ENCODE data around the gene TNRC6C. TPM values are rescaled to one million over a fixed set of nuclear protein-coding genes. Genes with fewer than 3 reads are reported as not detected.

Gene TNRC6C
- polyA plus RNA-seq, 1 donor (not counting 4 experiments of a cell fraction or from before 2014, with no cell fraction given) = 0.34 TPM

- Histone ChIP-seq H3K9me3 (ENCODE audit: control insufficient read depth, low read depth, low read length) (no peaks in the 10 kb centered on the region), H3K27ac (ENCODE audit: control insufficient read depth, insufficient read depth, low read length) (no peak overlapping the region), H3K4me2 (ENCODE audit: control insufficient read depth, extremely low read depth, insufficient read depth, low read depth, low read length) (no peak overlapping the region), H3K4me1 (ENCODE audit: control insufficient read depth, extremely low read depth, insufficient read depth, low read length) (no peaks in the 10 kb centered on the region), H3K79me2 (ENCODE audit: control insufficient read depth, insufficient read depth, low read length) (no peaks in the 10 kb centered on the region), H3K9me1 (ENCODE audit: control insufficient read depth, extremely low read depth, insufficient read depth, low read length) (no peaks in the 10 kb centered on the region), H3K4me3 (ENCODE audit: control insufficient read depth in 2 of 3, extremely low read depth in 1 of 3, insufficient read depth in 2 of 3, low read depth in 1 of 3, low read length in 3 of 3) (no peak overlapping the region), H4K20me1 (ENCODE audit: control insufficient read depth, extremely low read depth, insufficient read depth, low read length) (no peaks in the 10 kb centered on the region), H3K27me3 (ENCODE audit: control insufficient read depth, extremely low read depth, insufficient read depth, low read length) (no peaks in the 10 kb centered on the region), H3K9ac (ENCODE audit: control insufficient read depth, extremely low read depth, insufficient read depth, low read length) (no peak overlapping the region), H3K36me3 (ENCODE audit: control insufficient read depth in 2 of 2, extremely low read depth in 1 of 2, insufficient read depth in 2 of 2, low read length in 2 of 2) (no peaks in the 10 kb centered on the region), H2AFZ (ENCODE audit: control insufficient read depth, low read length) (no peak overlapping the region)
- FAIRE-seq = no peak
- TF ChIP-seq EZH2 (IDR thresholded peaks at IDR 0.05; ENCODE audit: low read length) (no peak), CTCF (optimal IDR thresholded peaks at IDR 0.05 in 1 of 3, IDR thresholded peaks at IDR 0.05 in 1 of 3, conservative IDR thresholded peaks at IDR 0.05 in 1 of 3; ENCODE audit: extremely low read depth in 1 of 3, insufficient read depth in 2 of 3, low read length in 3 of 3) (no peak)
- dilution Hi-C loops (cut with MboI; ENCODE audit: extremely low pct_ligation_motif_present, low sequenced_read_pairs) = no loop called here
- DNase-seq (ENCODE audit: low read depth, low spot score) = no peak
Measured at GRCh38 chr17:78002166-78002565, 43.7 kb downstream of the TNRC6C start.

GRCh38 chr17:78005452-78006171 is 47.1 kb downstream of the TNRC6C start:
- Histone ChIP-seq H3K36me3 (ENCODE audit: control insufficient read depth in 2 of 2, extremely low read depth in 1 of 2, insufficient read depth in 2 of 2, low read length in 2 of 2) (no peaks in the 10 kb centered on the region), H3K4me2 (ENCODE audit: control insufficient read depth, extremely low read depth, insufficient read depth, low read depth, low read length) (no peak overlapping the region), H3K79me2 (ENCODE audit: control insufficient read depth, insufficient read depth, low read length) (no peaks in the 10 kb centered on the region), H3K4me3 (ENCODE audit: control insufficient read depth in 2 of 3, extremely low read depth in 1 of 3, insufficient read depth in 2 of 3, low read depth in 1 of 3, low read length in 3 of 3) (no peak overlapping the region), H4K20me1 (ENCODE audit: control insufficient read depth, extremely low read depth, insufficient read depth, low read length) (no peaks in the 10 kb centered on the region), H3K4me1 (ENCODE audit: control insufficient read depth, extremely low read depth, insufficient read depth, low read length) (no peaks in the 10 kb centered on the region), H3K27me3 (ENCODE audit: control insufficient read depth, extremely low read depth, insufficient read depth, low read length) (no peaks in the 10 kb centered on the region), H3K9me3 (ENCODE audit: control insufficient read depth, low read depth, low read length) (no peaks in the 10 kb centered on the region), H3K27ac (ENCODE audit: control insufficient read depth, insufficient read depth, low read length) (no peak overlapping the region), H3K9ac (ENCODE audit: control insufficient read depth, extremely low read depth, insufficient read depth, low read length) (no peak overlapping the region), H2AFZ (ENCODE audit: control insufficient read depth, low read length) (no peak overlapping the region), H3K9me1 (ENCODE audit: control insufficient read depth, extremely low read depth, insufficient read depth, low read length) (no peaks in the 10 kb centered on the region)
- dilution Hi-C loops (cut with MboI; ENCODE audit: extremely low pct_ligation_motif_present, low sequenced_read_pairs) = no loop called here
- TF ChIP-seq EZH2 (IDR thresholded peaks at IDR 0.05; ENCODE audit: low read length) (no peak), CTCF (optimal IDR thresholded peaks at IDR 0.05 in 1 of 3, IDR thresholded peaks at IDR 0.05 in 1 of 3, conservative IDR thresholded peaks at IDR 0.05 in 1 of 3; ENCODE audit: extremely low read depth in 1 of 3, insufficient read depth in 2 of 3, low read length in 3 of 3) (no peak)
- no peak for DNase-seq (ENCODE audit: low read depth, low spot score)
- no peak for FAIRE-seq

Measured in keratinocyte (primary cell).